Neural cell (in vitro differentiated cells): ENCODE measurements around the gene RNF217. TPM values are rescaled to one million over a fixed set of nuclear protein-coding genes. Genes with fewer than 3 reads are reported as not detected.

Experiments
- H2AFZ ChIP-seq: fragments of 200-600, 300-800 bp; sonication (generic), shearing (Covaris generic); 2 replicates; pipeline ENCODE4 v1.6.0; 2014; ENCODE audit warnings: low read depth, mild to moderate bottlenecking, antibody characterized with exemption, low read length, moderate library complexity
- H3F3A ChIP-seq: fragments of 200-600 bp; shearing (Covaris generic); 2 replicates; pipeline ENCODE4 v1.6.1; 2016; ENCODE audit warnings: mild to moderate bottlenecking, moderate library complexity, mixed read lengths, antibody characterized with exemption, low read length; ENCODE audit not compliant: insufficient read depth, poor library complexity, severe bottlenecking
- H3K27ac ChIP-seq: fragments of 200-600, 300-800 bp; sonication (generic), shearing (Covaris generic); 2 replicates; pipeline ENCODE4 v1.5.1; 2014; ENCODE audit warnings: mild to moderate bottlenecking, low read length, moderate library complexity
- H3K27me3 ChIP-seq: fragments of 300-800, 200-600 bp; sonication (generic), shearing (Covaris generic); 2 replicates; pipeline ENCODE4 v1.6.0; 2014; ENCODE audit warnings: mild to moderate bottlenecking, low read depth, low read length, moderate library complexity; ENCODE audit not compliant: insufficient read depth
- H3K36me3 ChIP-seq: fragments of 300-800, 200-600 bp; sonication (generic), shearing (Covaris generic); 2 replicates; pipeline ENCODE4 v1.5.1; 2014; ENCODE audit warnings: mild to moderate bottlenecking, antibody characterized with exemption, low read length, moderate library complexity; ENCODE audit not compliant: insufficient read depth
- H3K4me2 ChIP-seq: fragments of 300-800, 200-600 bp; sonication (generic), shearing (Covaris generic); 2 replicates; pipeline ENCODE4 v1.6.0; 2014; ENCODE audit warnings: mild to moderate bottlenecking, low read length
- H3K4me3 ChIP-seq: fragments of 300-800, 200-600 bp; sonication (generic), shearing (Covaris generic); 2 replicates; pipeline ENCODE4 v1.5.1; 2014; ENCODE audit warnings: mild to moderate bottlenecking, low read length, moderate library complexity
- H3K79me2 ChIP-seq: fragments of 200-600 bp; shearing (Covaris generic); replicated peaks from 2 replicates; pipeline ENCODE4 v1.6.0; 2014; ENCODE audit warnings: mild to moderate bottlenecking, low read length, moderate library complexity; ENCODE audit not compliant: insufficient read depth
- H3K9ac ChIP-seq: fragments of 300-800, 200-600 bp; sonication (generic), shearing (Covaris generic); 2 replicates; pipeline ENCODE4 v1.6.1; 2016; ENCODE audit warnings: mild to moderate bottlenecking, low read length, mixed read lengths
- H3K9me2 ChIP-seq: fragments of 200-600 bp; shearing (Covaris generic); 2 replicates; pipeline ENCODE4 v1.6.1; 2016; ENCODE audit warnings: mild to moderate bottlenecking, low read length, mixed read lengths; ENCODE audit not compliant: insufficient read depth
- H3K9me3 ChIP-seq: fragments of 200-600, 300-800 bp; sonication (generic), shearing (Covaris generic); 2 replicates; pipeline ENCODE4 v1.6.1; 2016; ENCODE audit warnings: mild to moderate bottlenecking, mixed run types, low read length, moderate library complexity, mixed read lengths
- H4K20me1 ChIP-seq: fragments of 200-600 bp; shearing (Covaris generic); 2 replicates; pipeline ENCODE4 v1.6.1; 2016; ENCODE audit warnings: mild to moderate bottlenecking, mixed run types; ENCODE audit not compliant: insufficient read depth
- CTCF ChIP-seq: fragments of 450-650 bp; IDR thresholded peaks from 2 replicates; pipeline ENCODE4 v1.5.1; 2014; ENCODE audit warnings: antibody characterized with exemption, mild to moderate bottlenecking, moderate library complexity; ENCODE audit not compliant: poor library complexity, severe bottlenecking
- EP300 ChIP-seq: fragments of 450-650 bp; conservative IDR thresholded peaks from 2 replicates; pipeline ENCODE4 v1.6.1; 2014; ENCODE audit warnings: antibody characterized with exemption, mild to moderate bottlenecking, moderate library complexity; ENCODE audit not compliant: poor library complexity, severe bottlenecking
- EZH2 ChIP-seq: fragments of 200-600, 300-800 bp; shearing (Covaris generic), sonication (generic); IDR thresholded peaks from 2 replicates; pipeline ENCODE4 v1.6.1; 2014; ENCODE audit warnings: antibody characterized with exemption, low read length, borderline replicate concordance, mild to moderate bottlenecking; ENCODE audit not compliant: insufficient read depth, poor library complexity, severe bottlenecking
- MXI1 ChIP-seq: fragments of 450-650 bp; conservative IDR thresholded peaks from 2 replicates; pipeline ENCODE4 v1.6.1; 2014; ENCODE audit warnings: antibody characterized with exemption, mild to moderate bottlenecking; ENCODE audit not compliant: poor library complexity, severe bottlenecking
- POLR2AphosphoS5 ChIP-seq: IDR thresholded peaks from 2 replicates; pipeline ENCODE4 v1.6.1; 2012
- RAD21 ChIP-seq: fragments of 450-650 bp; conservative IDR thresholded peaks from 2 replicates; pipeline ENCODE4 v1.6.1; 2014; ENCODE audit warnings: antibody characterized with exemption, mild to moderate bottlenecking, moderate library complexity
- REST ChIP-seq: IDR thresholded peaks from 2 replicates; pipeline ENCODE4 v1.6.1; 2012; ENCODE audit warnings: borderline replicate concordance
- SMC3 ChIP-seq: fragments of 450-650 bp; conservative IDR thresholded peaks from 2 replicates; pipeline ENCODE4 v1.6.1; 2014; ENCODE audit warnings: antibody characterized with exemption, mild to moderate bottlenecking, moderate library complexity; ENCODE audit not compliant: poor library complexity
- TAF1 ChIP-seq: IDR thresholded peaks from 2 replicates; pipeline ENCODE4 v1.6.1; 2012; ENCODE audit warnings: low read depth
- polyA plus RNA-seq: library from polyadenylated mRNA; depleted of rRNA; stranded (reverse); fragments of >200 nt; gene quantifications from 2 replicates; pipeline ENCODE4 v1.2.3, GENCODE V29; 2014

Gene RNF217
- polyA plus RNA-seq, 1 donor from 2014 or later: 10.2 TPM

GRCh38 chr6:125044667-125045066 lies 82.4 kb downstream of the RNF217 start:
- H3K79me2 ChIP-seq: no peaks in the 10 kb centered on the region
- no peak overlapping the region for H3K27ac ChIP-seq
- no peak overlapping the region for H3K4me2 ChIP-seq

More at GRCh38 chr6:125044667-125045066, 82.4 kb downstream of the RNF217 start:
- H3K9me3 ChIP-seq: no peaks in the 10 kb centered on the region
- no peak overlapping the region for H3K9ac ChIP-seq
- no peaks in the 10 kb centered on the region for H3K9me2 ChIP-seq
- no peak for TF ChIP-seq POLR2AphosphoS5
- TF ChIP-seq CTCF: no peak
- TF ChIP-seq MXI1: no peak
- no peak for TF ChIP-seq SMC3
- no peak for TF ChIP-seq EP300
- no peak for TF ChIP-seq EZH2
- TF ChIP-seq REST: no peak
- TF ChIP-seq TAF1: no peak
- TF ChIP-seq RAD21: no peak
- no peaks in the 10 kb centered on the region for H3K36me3 ChIP-seq
- no peaks in the 10 kb centered on the region for H4K20me1 ChIP-seq
- H3K27me3 ChIP-seq: no peaks in the 10 kb centered on the region
- H3K4me3 ChIP-seq: no peak overlapping the region
- no peak overlapping the region for H2AFZ ChIP-seq
- no peaks in the 10 kb centered on the region for H3F3A ChIP-seq
